ENCODE measurements around the gene SFXN5. TPM values are rescaled to one million over a fixed set of nuclear protein-coding genes. Genes with fewer than 3 reads are reported as not detected.

Gene SFXN5
- total and polyA plus RNA-seq, 2 donors (not counting 3 experiments of a cell fraction or from before 2014, with no cell fraction given) = 18.7 to 28.6 TPM

- Histone ChIP-seq H3K4me1 (ENCODE audit: control insufficient read depth, extremely low read depth, insufficient read depth, low read length) (no peaks in the 10 kb centered on the region), H4K20me1 (replicated peaks; ENCODE audit: control insufficient read depth, extremely low read depth, insufficient read depth, low read length) (no peaks in the 10 kb centered on the region), H3K4me3 (replicated peaks in 1 of 3; ENCODE audit: insufficient read depth in 1 of 3, low read depth in 1 of 3, low read length in 3 of 3) (no peak overlapping the region), H2AFZ (ENCODE audit: low read depth, low read length) (no peak overlapping the region), H3K27me3 (ENCODE audit: control insufficient read depth in 2 of 2, insufficient read depth in 2 of 2, low read length in 2 of 2) (no peaks in the 10 kb centered on the region), H3K79me2 (ENCODE audit: control insufficient read depth, insufficient read depth, low read length) (no peaks in the 10 kb centered on the region), H3K27ac (ENCODE audit: insufficient read depth, low read depth, low read length) (no peak overlapping the region), H3K9me3 (replicated peaks; ENCODE audit: control insufficient read depth, insufficient read depth, low read length) (no peaks in the 10 kb centered on the region), H3K9ac (replicated peaks; ENCODE audit: extremely low read depth, insufficient read depth, low read length) (no peak overlapping the region), H3K36me3 (ENCODE audit: control insufficient read depth in 2 of 2, extremely low read depth in 1 of 2, insufficient read depth in 2 of 2, low read length in 2 of 2) (no peaks in the 10 kb centered on the region), H3K9me1 (replicated peaks; ENCODE audit: control insufficient read depth, extremely low read depth, insufficient read depth, low read length) (no peaks in the 10 kb centered on the region), H3K4me2 (ENCODE audit: insufficient read depth, low read length) (no peak overlapping the region)
- FAIRE-seq (no peak), DNase-seq (ENCODE audit: low read depth, low spot score) (no peak)
- ChIA-PET CTCF (interaction anchor here (0.8 to 2.0 kb wide), 5 partner anchors 10 to 101 kb away, joined by 3 to 30 read pairs (median 4); no protein-coding TSS in a partner anchor), POLR2A (no interaction called here)
- TF ChIP-seq EZH2 (IDR thresholded peaks at IDR 0.05; ENCODE audit: borderline replicate concordance, low read depth, low read length, severe bottlenecking) = no peak
- no peak for TF ChIP-seq POLR2A (IDR thresholded peaks at IDR 0.05; ENCODE audit: low read depth, low read length)
- no peak for TF ChIP-seq POLR2AphosphoS5 (IDR thresholded peaks at IDR 0.05; ENCODE audit: insufficient read depth, low read depth, low read length)
- TF ChIP-seq FOS (IDR thresholded peaks at IDR 0.05; ENCODE audit: borderline replicate concordance, insufficient read depth, low read length) = no peak
- TF ChIP-seq CTCF (IDR thresholded peaks at IDR 0.05; ENCODE audit: extremely low read depth in 1 of 2, insufficient read depth in 1 of 2, low read depth in 1 of 2, low read length in 2 of 2) = no peak
- TF ChIP-seq GATA2 (IDR thresholded peaks at IDR 0.05; ENCODE audit: insufficient read depth, insufficient read length, low read depth, low read length) = no peak
- TF ChIP-seq JUN (IDR thresholded peaks at IDR 0.05; ENCODE audit: borderline replicate concordance, insufficient read depth, insufficient read length, low read depth) = no peak
- no peak for TF ChIP-seq MYC (IDR thresholded peaks at IDR 0.05; ENCODE audit: low read depth, low read length)
- no peak for TF ChIP-seq MAX (IDR thresholded peaks at IDR 0.05; ENCODE audit: insufficient read depth, insufficient read length)
- dilution Hi-C loops (cut with MboI; ENCODE audit: extremely low pct_ligation_motif_present, low sequenced_read_pairs) = no loop called here
- no TSS peak for BruUV-seq (replicated peaks)
- intact Hi-C loops (cut with micrococcal nuclease) = no loop called here
These were observed 107.4 kb downstream of the SFXN5 start for GRCh38 chr2:72964146-72964525.
